Measurements from ENCODE around the gene E2F4.

- no peak for TF ChIP-seq CTCF (optimal IDR thresholded peaks at IDR 0.05 in 1 of 3, IDR thresholded peaks at IDR 0.05 in 1 of 3, conservative IDR thresholded peaks at IDR 0.05 in 1 of 3; ENCODE audit: extremely low read depth in 1 of 3, insufficient read depth in 2 of 3, low read length in 3 of 3)
- TF ChIP-seq EZH2 (IDR thresholded peaks at IDR 0.05; ENCODE audit: low read length), result no peak
Observed at GRCh38 chr16:67245674-67246080, 53.7 kb downstream of the E2F4 start.
